ENCODE data around the gene SARNP. TPM values are rescaled to one million over a fixed set of nuclear protein-coding genes. Genes with fewer than 3 reads are reported as not detected.

Gene SARNP
- total RNA-seq, result 44.2 and 48.0 TPM in 2 replicates

GRCh38 chr12:55817345-55818139 lies at the start of gene SARNP, which contains the start of gene ORMDL2:
Gene SARNP (minus strand): TSS chr12:55817724. CDS start chr12:55817701, 23 bp downstream.
Gene ORMDL2 (plus strand): TSS chr12:55818041. CDS start chr12:55819000, 959 bp downstream.

GRCh38 chr12:55842681-55843429 lies 25.3 kb upstream of the SARNP start, which contains the start of gene MMP19:
Gene MMP19 (minus strand): TSS chr12:55842936. CDS start chr12:55842830, 106 bp downstream.

GRCh38 chr12:55742719-55743405 lies 74.7 kb downstream of the SARNP start, which contains the start of gene GDF11:
Gene GDF11 (plus strand): TSS chr12:55743122. CDS start chr12:55743317, 195 bp downstream.

GRCh38 chr12:55728939-55729818 lies 88.3 kb downstream of the SARNP start, which contains the start of gene CD63:
Gene CD63 (minus strand): TSS chr12:55729009. CDS start chr12:55728341, 668 bp downstream.

GRCh38 chr12:55720071-55720564 lies 97.4 kb downstream of the SARNP start, which contains the start of gene RDH5:
Gene RDH5 (plus strand): TSS chr12:55720393. CDS start chr12:55721185, 792 bp downstream.

GRCh38 chr12:55715833-55716581 lies 101.5 kb downstream of the SARNP start, which contains the start of gene BLOC1S1:
Gene BLOC1S1 (plus strand): TSS chr12:55716046. CDS start chr12:55716052, 6 bp downstream.

GRCh38 chr12:55707841-55708694 lies 109.5 kb downstream of the SARNP start, which contains the start of gene ITGA7:
Gene ITGA7 (minus strand): TSS chr12:55707904. CDS start chr12:55707682, 222 bp downstream.

Other genes with a start within 250 kb of the SARNP start
- gene OR2AP1, start 245.3 kb downstream of the SARNP start, total RNA-seq, result not detected in 2 replicates
- gene OR10P1, start 180.8 kb downstream of the SARNP start, total RNA-seq, result not detected in 2 replicates
- gene ITGA7, start 109.8 kb downstream of the SARNP start, total RNA-seq, result 77.4 and 184 TPM in 2 replicates
- 36.1 and 41.2 TPM in 2 replicates for gene BLOC1S1, start 101.7 kb downstream of the SARNP start, total RNA-seq
- 13.8 and 34.9 TPM in 2 replicates for gene RDH5, start 97.3 kb downstream of the SARNP start, total RNA-seq
- 1,787 and 2,090 TPM in 2 replicates for gene CD63, start 88.7 kb downstream of the SARNP start, total RNA-seq
- gene GDF11, start 74.6 kb downstream of the SARNP start, total RNA-seq, result 12.2 and 15.3 TPM in 2 replicates
- 27.8 and 30.4 TPM in 2 replicates for gene ORMDL2, start 317 bp upstream of the SARNP start, total RNA-seq
- gene DNAJC14, start 11.9 kb upstream of the SARNP start, total RNA-seq, result 54.3 and 56.2 TPM in 2 replicates
- gene MMP19, start 25.2 kb upstream of the SARNP start, total RNA-seq, result 5.8 and 16.2 TPM in 2 replicates
- 18.1 and 19.2 TPM in 2 replicates for gene PYM1, start 110.2 kb upstream of the SARNP start, total RNA-seq
- gene DGKA, start 113.4 kb upstream of the SARNP start, total RNA-seq, result 62.4 and 86.8 TPM in 2 replicates
- 0.65 and 0.76 TPM in 2 replicates for gene PMEL, start 148.3 kb upstream of the SARNP start, total RNA-seq
- 8.9 and 20.2 TPM in 2 replicates for gene CDK2, start 149.1 kb upstream of the SARNP start, total RNA-seq
- gene RAB5B, start 156.4 kb upstream of the SARNP start, total RNA-seq, result 64.1 and 80.2 TPM in 2 replicates
- gene SUOX, start 179.6 kb upstream of the SARNP start, total RNA-seq, result 12.6 and 13.0 TPM in 2 replicates
- gene IKZF4, start 203.3 kb upstream of the SARNP start, total RNA-seq, result 2.4 and 2.7 TPM in 2 replicates
- gene RPS26, start 224.2 kb upstream of the SARNP start, total RNA-seq, result 30.0 and 59.0 TPM in 2 replicates

Measured in smooth muscle cell of the pulmonary artery (primary cell).